ENCODE measurements around the gene MKRN2.

MKRN2 gene

GRCh38 chr3:12512534-12513118 is 44.3 kb upstream of the MKRN2 start:
- Histone ChIP-seq H3K27ac (no peak overlapping the region), H3K4me1 (no peaks in the 10 kb centered on the region), H2AFZ (no peak overlapping the region), H3K9ac (no peak overlapping the region), H3K79me2 (peaks cover 2% of the 10 kb centered on the region), H3K36me3 (ENCODE audit: control insufficient read depth, insufficient read depth, low read length) (no peaks in the 10 kb centered on the region), H3K9me3 (ENCODE audit: control insufficient read depth, low read length) (no peaks in the 10 kb centered on the region), H3K4me2 (ENCODE audit: low read length) (no peak overlapping the region), H3K4me3 (ENCODE audit: low read depth, low read length) (no peak overlapping the region), H3K27me3 (ENCODE audit: control insufficient read depth, insufficient read depth, low read length) (no peaks in the 10 kb centered on the region)
- no peak for TF ChIP-seq CTCF (IDR thresholded peaks at IDR 0.05)

- no peak for TF ChIP-seq CTCF (IDR thresholded peaks at IDR 0.05)
- Histone ChIP-seq H3K27me3 (ENCODE audit: control insufficient read depth, insufficient read depth, low read length) (no peaks in the 10 kb centered on the region), H3K4me1 (no peaks in the 10 kb centered on the region), H3K4me2 (ENCODE audit: low read length) (no peak overlapping the region), H2AFZ (no peak overlapping the region), H3K36me3 (ENCODE audit: control insufficient read depth, insufficient read depth, low read length) (no peaks in the 10 kb centered on the region), H3K9ac (no peak overlapping the region), H3K79me2 (peaks cover 2% of the 10 kb centered on the region), H3K9me3 (ENCODE audit: control insufficient read depth, low read length) (no peaks in the 10 kb centered on the region), H3K4me3 (ENCODE audit: low read depth, low read length) (no peak overlapping the region), H3K27ac (no peak overlapping the region)
Measured at GRCh38 chr3:12513694-12514446, 43.0 kb upstream of the MKRN2 start.

GRCh38 chr3:12515631-12516030 is 41.3 kb upstream of the MKRN2 start:
- H3K27ac ChIP-seq: no peak overlapping the region
- H3K79me2 ChIP-seq: no peaks in the 10 kb centered on the region
- no peaks in the 10 kb centered on the region for H3K4me1 ChIP-seq
- H3K4me3 ChIP-seq (ENCODE audit: low read depth, low read length): no peak overlapping the region
- no peaks in the 10 kb centered on the region for H3K36me3 ChIP-seq (ENCODE audit: control insufficient read depth, insufficient read depth, low read length)
- no peaks in the 10 kb centered on the region for H3K9me3 ChIP-seq (ENCODE audit: control insufficient read depth, low read length)
- no peak overlapping the region for H3K9ac ChIP-seq
- no peak overlapping the region for H2AFZ ChIP-seq
- H3K4me2 ChIP-seq (ENCODE audit: low read length): no peak overlapping the region
- no peak for TF ChIP-seq CTCF (IDR thresholded peaks at IDR 0.05)
- no peaks in the 10 kb centered on the region for H3K27me3 ChIP-seq (ENCODE audit: control insufficient read depth, insufficient read depth, low read length)

- no peaks in the 10 kb centered on the region for H3K79me2 ChIP-seq
- no peaks in the 10 kb centered on the region for H3K4me1 ChIP-seq
- TF ChIP-seq CTCF (IDR thresholded peaks at IDR 0.05): no peak
- H2AFZ ChIP-seq: no peak overlapping the region
- no peak overlapping the region for H3K4me3 ChIP-seq (ENCODE audit: low read depth, low read length)
- H3K9ac ChIP-seq: no peak overlapping the region
- no peak overlapping the region for H3K27ac ChIP-seq
- H3K9me3 ChIP-seq (ENCODE audit: control insufficient read depth, low read length): no peaks in the 10 kb centered on the region
- no peaks in the 10 kb centered on the region for H3K27me3 ChIP-seq (ENCODE audit: control insufficient read depth, insufficient read depth, low read length)
- no peaks in the 10 kb centered on the region for H3K36me3 ChIP-seq (ENCODE audit: control insufficient read depth, insufficient read depth, low read length)
- H3K4me2 ChIP-seq (ENCODE audit: low read length): no peak overlapping the region
Measured at GRCh38 chr3:12516873-12517272, 40.0 kb upstream of the MKRN2 start.
